ENCODE results near the gene YJEFN3. TPM values are rescaled to one million over a fixed set of nuclear protein-coding genes. Genes with fewer than 3 reads are reported as not detected.

YJEFN3 gene
- total and polyA plus RNA-seq, 4 donors: 0.77 to 4.7 (median 3.8) TPM

DNA sequence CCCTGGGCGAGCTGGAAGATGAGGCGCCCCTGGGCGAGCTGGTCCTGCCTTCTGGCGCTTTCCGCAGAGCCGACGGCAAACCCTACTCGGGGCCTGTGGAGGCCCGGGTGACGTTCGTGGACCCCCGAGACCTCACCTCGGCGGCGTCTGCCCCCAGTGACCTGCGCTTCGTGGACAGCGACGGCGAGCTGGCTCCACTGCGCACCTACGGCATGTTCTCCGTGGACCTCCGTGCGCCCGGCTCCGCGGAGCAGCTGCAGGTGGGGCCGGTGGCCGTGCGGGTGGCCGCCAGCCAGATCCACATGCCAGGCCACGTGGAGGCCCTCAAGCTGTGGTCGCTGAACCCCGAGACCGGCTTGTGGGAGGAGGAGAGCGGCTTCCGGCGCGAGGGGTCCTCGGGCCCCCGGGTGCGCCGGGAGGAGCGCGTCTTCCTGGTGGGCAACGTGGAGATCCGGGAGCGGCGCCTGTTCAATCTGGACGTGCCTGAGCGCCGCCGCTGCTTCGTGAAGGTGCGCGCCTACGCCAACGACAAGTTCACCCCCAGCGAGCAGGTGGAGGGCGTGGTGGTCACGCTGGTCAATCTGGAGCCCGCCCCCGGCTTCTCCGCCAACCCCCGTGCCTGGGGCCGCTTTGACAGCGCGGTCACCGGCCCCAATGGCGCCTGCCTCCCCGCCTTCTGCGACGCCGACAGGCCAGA, 15.7 kb downstream of the YJEFN3 start:
- Histone ChIP-seq H3K27ac (ENCODE audit: low read depth in 1 of 2, low read length in 1 of 2) (no peak overlapping the region), H3K4me1 (ENCODE audit: control insufficient read depth in 5 of 5, insufficient read depth in 5 of 5, low read length in 5 of 5) (peaks cover 0 to 34% (median 13%) of the 10 kb centered on the region in 5 donors), H3K36me3 (ENCODE audit: control insufficient read depth in 4 of 4, insufficient read depth in 4 of 4, low read length in 4 of 4) (no peaks in the 10 kb centered on the region), H3K27me3 (ENCODE audit: control insufficient read depth in 3 of 3, insufficient read depth in 3 of 3, low read length in 2 of 3) (peaks cover 8 to 23% (median 13%) of the 10 kb centered on the region in 3 donors), H3K9me3 (ENCODE audit: control insufficient read depth in 4 of 4, insufficient read depth in 3 of 4, low read length in 3 of 4) (peaks cover 0 to 14% (median 0%) of the 10 kb centered on the region in 4 donors), H3K4me3 (no peak overlapping the region), H3K9ac (ENCODE audit: insufficient read depth in 1 of 2, low read length in 2 of 2) (no peak overlapping the region)
- no peak for DNase-seq
- WGBS, 2 donors: 92 to 93% methylated on average over 75 of the region's 75 CpGs
- TF ChIP-seq, protein P1, sequence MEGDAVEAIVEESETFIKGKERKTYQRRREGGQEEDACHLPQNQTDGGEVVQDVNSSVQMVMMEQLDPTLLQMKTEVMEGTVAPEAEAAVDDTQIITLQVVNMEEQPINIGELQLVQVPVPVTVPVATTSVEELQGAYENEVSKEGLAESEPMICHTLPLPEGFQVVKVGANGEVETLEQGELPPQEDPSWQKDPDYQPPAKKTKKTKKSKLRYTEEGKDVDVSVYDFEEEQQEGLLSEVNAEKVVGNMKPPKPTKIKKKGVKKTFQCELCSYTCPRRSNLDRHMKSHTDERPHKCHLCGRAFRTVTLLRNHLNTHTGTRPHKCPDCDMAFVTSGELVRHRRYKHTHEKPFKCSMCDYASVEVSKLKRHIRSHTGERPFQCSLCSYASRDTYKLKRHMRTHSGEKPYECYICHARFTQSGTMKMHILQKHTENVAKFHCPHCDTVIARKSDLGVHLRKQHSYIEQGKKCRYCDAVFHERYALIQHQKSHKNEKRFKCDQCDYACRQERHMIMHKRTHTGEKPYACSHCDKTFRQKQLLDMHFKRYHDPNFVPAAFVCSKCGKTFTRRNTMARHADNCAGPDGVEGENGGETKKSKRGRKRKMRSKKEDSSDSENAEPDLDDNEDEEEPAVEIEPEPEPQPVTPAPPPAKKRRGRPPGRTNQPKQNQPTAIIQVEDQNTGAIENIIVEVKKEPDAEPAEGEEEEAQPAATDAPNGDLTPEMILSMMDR (IDR thresholded peaks at IDR 0.05; ENCODE audit: control extremely low read depth, extremely low read depth): no peak
- no peak for ATAC-seq (ENCODE audit: insufficient read depth, low FRiP score)

DNA sequence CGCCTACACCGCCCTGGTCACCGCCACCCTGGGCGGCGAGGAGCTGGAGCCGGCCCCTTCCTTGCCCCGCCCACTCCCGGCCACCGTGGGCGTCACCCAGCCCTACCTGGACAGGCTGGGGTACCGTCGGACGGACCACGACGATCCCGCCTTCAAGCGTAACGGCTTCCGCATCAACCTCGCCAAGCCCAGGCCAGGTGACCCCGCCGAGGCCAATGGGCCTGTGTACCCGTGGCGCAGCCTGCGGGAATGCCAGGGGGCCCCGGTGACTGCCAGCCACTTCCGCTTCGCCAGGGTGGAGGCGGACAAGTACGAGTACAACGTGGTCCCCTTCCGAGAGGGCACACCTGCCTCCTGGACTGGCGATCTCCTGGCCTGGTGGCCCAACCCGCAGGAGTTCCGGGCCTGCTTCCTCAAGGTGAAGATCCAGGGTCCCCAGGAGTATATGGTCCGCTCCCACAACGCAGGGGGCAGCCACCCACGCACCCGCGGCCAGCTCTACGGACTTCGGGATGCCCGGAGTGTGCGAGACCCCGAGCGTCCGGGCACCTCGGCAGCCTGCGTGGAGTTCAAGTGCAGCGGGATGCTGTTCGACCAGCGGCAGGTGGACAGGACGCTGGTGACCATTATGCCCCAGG, 16.4 kb downstream of the YJEFN3 start:
- no peak for ATAC-seq (ENCODE audit: insufficient read depth, low FRiP score)
- Histone ChIP-seq H3K9me3 (ENCODE audit: control insufficient read depth in 4 of 4, insufficient read depth in 3 of 4, low read length in 3 of 4) (peaks cover 0 to 10% (median 0%) of the 10 kb centered on the region in 4 donors), H3K27me3 (ENCODE audit: control insufficient read depth in 3 of 3, insufficient read depth in 3 of 3, low read length in 2 of 3) (peaks cover 8 to 17% (median 9%) of the 10 kb centered on the region in 3 donors), H3K27ac (ENCODE audit: low read depth in 1 of 2, low read length in 1 of 2) (no peak overlapping the region), H3K4me1 (ENCODE audit: control insufficient read depth in 5 of 5, insufficient read depth in 5 of 5, low read length in 5 of 5) (peaks cover 0 to 35% (median 10%) of the 10 kb centered on the region in 5 donors), H3K4me3 (no peak overlapping the region), H3K36me3 (ENCODE audit: control insufficient read depth in 4 of 4, insufficient read depth in 4 of 4, low read length in 4 of 4) (no peaks in the 10 kb centered on the region), H3K9ac (ENCODE audit: insufficient read depth in 1 of 2, low read length in 2 of 2) (no peak overlapping the region)
- no peak for DNase-seq
- 90 to 93% methylated on average over 52 to 53 of the region's 53 CpGs for WGBS, 2 donors
- TF ChIP-seq, protein P1 (IDR thresholded peaks at IDR 0.05; ENCODE audit: control extremely low read depth, extremely low read depth): no peak

DNA sequence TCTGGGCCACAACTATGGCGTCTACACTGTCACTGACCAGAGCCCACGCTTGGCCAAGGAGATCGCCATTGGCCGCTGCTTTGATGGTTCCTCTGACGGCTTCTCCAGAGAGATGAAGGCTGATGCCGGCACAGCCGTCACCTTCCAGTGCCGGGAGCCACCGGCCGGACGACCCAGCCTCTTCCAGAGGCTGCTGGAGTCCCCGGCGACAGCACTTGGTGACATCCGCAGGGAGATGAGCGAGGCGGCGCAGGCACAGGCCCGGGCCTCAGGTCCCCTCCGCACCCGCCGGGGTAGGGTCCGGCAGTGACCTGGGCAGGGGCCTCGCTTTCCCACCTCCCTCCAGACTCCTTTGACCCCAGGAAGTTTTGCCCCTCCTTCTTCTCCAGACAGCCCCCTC, 17.0 kb downstream of the YJEFN3 start:
- no peak for DNase-seq
- TF ChIP-seq, protein P1 (IDR thresholded peaks at IDR 0.05; ENCODE audit: control extremely low read depth, extremely low read depth): no peak
- Histone ChIP-seq H3K27ac (ENCODE audit: low read depth in 1 of 2, low read length in 1 of 2) (no peak overlapping the region), H3K4me1 (ENCODE audit: control insufficient read depth in 5 of 5, insufficient read depth in 5 of 5, low read length in 5 of 5) (peaks cover 0 to 37% (median 9%) of the 10 kb centered on the region in 5 donors), H3K36me3 (ENCODE audit: control insufficient read depth in 4 of 4, insufficient read depth in 4 of 4, low read length in 4 of 4) (no peaks in the 10 kb centered on the region), H3K9me3 (ENCODE audit: control insufficient read depth in 4 of 4, insufficient read depth in 3 of 4, low read length in 3 of 4) (peaks cover 0 to 8% (median 0%) of the 10 kb centered on the region in 4 donors), H3K4me3 (no peak overlapping the region), H3K9ac (ENCODE audit: insufficient read depth in 1 of 2, low read length in 2 of 2) (no peak overlapping the region), H3K27me3 (ENCODE audit: control insufficient read depth in 3 of 3, insufficient read depth in 3 of 3, low read length in 2 of 3) (peaks cover 5 to 12% (median 11%) of the 10 kb centered on the region in 3 donors)
- no peak for ATAC-seq (ENCODE audit: insufficient read depth, low FRiP score)
- 94 to 95% methylated on average over 18 to 23 of the region's 23 CpGs for WGBS, 2 donors
